Caco-2 (cell line): ENCODE measurements around the gene ULK3. TPM values are rescaled to one million over a fixed set of nuclear protein-coding genes. Genes with fewer than 3 reads are reported as not detected.

Source experiments
- BruUV-seq: library from RNA; stranded (reverse); fragments of 400-500 nt; replicated peaks from 2 replicates; lab custom pipeline; 2021; lab: Mats Ljungman, UMichigan
- CTCF ChIA-PET: fragments of 300-600 bp; sonication (Branson Sonifier 250); formaldehyde crosslinking; loops from one replicate; lab custom pipeline; 2022; ENCODE audit warnings: antibody characterized with exemption; lab: Charles Lee
- POLR2A ChIA-PET: fragments of 300-600 bp; sonication (Branson Sonifier 250); formaldehyde crosslinking; loops from one replicate; lab custom pipeline; 2022; ENCODE audit warnings: antibody characterized with exemption; lab: Charles Lee
- DNase-seq, 2 experiments: peaks; one replicate each; pipeline versions ENCODE4 v3.0.0 to v3.0.0-alpha.2; 2020 to 2022
- H3K27me3 ChIP-seq: replicated peaks from 2 replicates; pipeline ENCODE4 v1.6.0; 2011; ENCODE audit warnings: low read length; ENCODE audit not compliant: control insufficient read depth, insufficient read depth
- H3K36me3 ChIP-seq: 2 replicates; pipeline ENCODE4 v1.5.1; 2011; ENCODE audit warnings: low read length; ENCODE audit not compliant: control insufficient read depth, insufficient read depth
- H3K4me1 ChIP-seq: fragments of 250-450 bp; sonication (Bioruptor Pico); 2 replicates; pipeline ENCODE4 v1.5.1; 2020; ENCODE audit warnings: mild to moderate bottlenecking
- H3K4me3 ChIP-seq: 2 replicates; pipeline ENCODE4 v1.5.1; 2011; ENCODE audit warnings: low read depth, mild to moderate bottlenecking, control low read depth, low read length
- H3K9me3 ChIP-seq: fragments of 250-450 bp; sonication (Bioruptor Pico); 2 replicates; pipeline ENCODE4 v1.5.1; 2020; ENCODE audit warnings: mild to moderate bottlenecking, moderate library complexity
- H3K27ac Mint-ChIP-seq: one replicate; pipeline ENCODE4 v1.8.0; 2022; ENCODE audit warnings: mixed read lengths; ENCODE audit not compliant: unreplicated experiment
- H3K27me3 Mint-ChIP-seq: one replicate; pipeline ENCODE4 v1.8.0; 2022; ENCODE audit warnings: mixed read lengths; ENCODE audit not compliant: insufficient read depth, unreplicated experiment
- H3K36me3 Mint-ChIP-seq: one replicate; pipeline ENCODE4 v1.8.0; 2022; ENCODE audit warnings: mild to moderate bottlenecking, mixed read lengths; ENCODE audit not compliant: insufficient read depth, unreplicated experiment
- H3K4me1 Mint-ChIP-seq: one replicate; pipeline ENCODE4 v1.8.0; 2022; ENCODE audit warnings: low read depth, mixed read lengths; ENCODE audit not compliant: unreplicated experiment
- H3K4me3 Mint-ChIP-seq: one replicate; pipeline ENCODE4 v1.8.0; 2022; ENCODE audit warnings: mild to moderate bottlenecking, moderate library complexity, mixed read lengths; ENCODE audit not compliant: unreplicated experiment
- H3K9me3 Mint-ChIP-seq: one replicate; pipeline ENCODE4 v1.8.0; 2022; ENCODE audit warnings: mixed read lengths; ENCODE audit not compliant: unreplicated experiment
- CTCF ChIP-seq, 2 experiments: fragments of 200-600 bp in 1 of 2; IDR thresholded peaks; 1 replicate in 1 of 2; 2 replicates in 1 of 2; pipeline versions ENCODE4 v1.5.1 to v1.8.0; 2011 to 2022; ENCODE audit warnings: antibody characterized with exemption in 1 of 2, control low read depth in 1 of 2, inconsistent platforms in 1 of 2, low read depth in 1 of 2, low read length in 1 of 2, mild to moderate bottlenecking in 1 of 2, moderate library complexity in 1 of 2; ENCODE audit not compliant: insufficient read depth in 1 of 2, severe bottlenecking in 1 of 2, unreplicated experiment in 1 of 2
- intact Hi-C: fragments of 100-400 bp; cut with micrococcal nuclease; formaldehyde crosslinking; loops from one replicate; pipeline ENCODE4 v1.10.0; 2022; ENCODE audit not compliant: unreplicated experiment
- total RNA-seq: library from RNA; stranded (reverse); gene quantifications from 2 replicates; pipeline ENCODE4 v1.2.3, GENCODE V29; 2022

ULK3 gene
- total RNA-seq, 1 experiment from 2014 or later: 33.4 TPM

GRCh38 chr15:74832826-74833225 lies 10.1 kb downstream of the ULK3 start:
- Mint-ChIP-seq H3K4me3 (no peak overlapping the region), H3K4me1 (no peaks in the 10 kb centered on the region), H3K36me3 (peaks cover 6% of the 10 kb centered on the region), H3K27ac (peak overlapping the region; percentile 2), H3K27me3 (peaks cover 2% of the 10 kb centered on the region), H3K9me3 (no peaks in the 10 kb centered on the region)
- H3K4me3 ChIP-seq: no peak overlapping the region
- TF ChIP-seq CTCF (IDR thresholded peaks at IDR 0.05; ENCODE audit: insufficient read depth in 1 of 2, low read depth in 1 of 2, low read length in 1 of 2, severe bottlenecking in 1 of 2, unreplicated experiment in 1 of 2): no peak
- POLR2A ChIA-PET: no interaction called here
- no peak for DNase-seq
- CTCF ChIA-PET: interaction anchor here (1.1 kb wide), 1 partner anchor 62 kb away, joined by 7 read pairs; no protein-coding TSS in a partner anchor
- H3K9me3 ChIP-seq: no peaks in the 10 kb centered on the region
- no peaks in the 10 kb centered on the region for H3K4me1 ChIP-seq
- peaks cover 1% of the 10 kb centered on the region; the same call in 1 of the 2 replicates for H3K27me3 ChIP-seq
- no TSS peak for BruUV-seq
- intact Hi-C loops: no loop called here
- no peaks in the 10 kb centered on the region for H3K36me3 ChIP-seq

DNA sequence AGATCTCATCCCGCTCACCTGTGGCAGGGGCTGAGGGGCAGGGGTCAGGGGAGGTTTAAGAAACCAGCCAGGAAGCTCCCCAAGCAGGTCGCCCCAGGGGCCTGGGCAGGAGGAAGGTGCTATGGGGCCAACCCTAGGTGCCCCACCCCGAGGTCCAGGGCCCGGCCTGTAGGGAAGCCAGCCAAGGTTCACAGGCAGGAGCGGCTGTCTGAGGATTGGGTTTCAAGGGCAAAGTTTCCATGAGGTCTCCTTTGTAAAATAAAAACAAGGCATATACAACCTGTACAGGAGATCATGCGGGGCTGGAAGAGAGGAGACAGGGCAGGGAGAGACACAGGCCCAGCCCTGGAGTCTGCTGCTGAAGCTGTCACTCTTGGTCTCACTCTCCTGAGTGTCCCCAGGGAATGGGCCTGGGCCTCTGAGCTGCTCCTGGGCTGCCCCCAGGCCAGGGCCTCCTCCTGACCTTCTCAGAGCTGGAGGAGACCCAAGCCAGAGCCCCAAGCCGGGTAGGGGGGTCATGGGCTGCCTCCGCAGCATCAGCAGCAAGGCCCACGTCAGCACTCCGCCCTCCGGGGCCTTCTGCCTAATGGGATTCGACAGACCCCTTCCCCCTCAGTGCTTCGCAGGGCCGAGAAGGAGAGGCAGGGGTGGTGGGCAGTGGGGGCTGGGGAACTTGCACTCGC lies 11.0 kb downstream of the ULK3 start:
- intact Hi-C loops: no loop called here
- Histone ChIP-seq H3K9me3 (no peaks in the 10 kb centered on the region), H3K4me3 (no peak overlapping the region), H3K36me3 (no peaks in the 10 kb centered on the region), H3K4me1 (no peaks in the 10 kb centered on the region), H3K27me3 (peaks cover 1% of the 10 kb centered on the region; the same call in 1 of the 2 replicates)
- H3K27me3 Mint-ChIP-seq: peaks cover 2% of the 10 kb centered on the region
- ChIA-PET POLR2A (no interaction called here), CTCF (interaction anchor here (0.6 kb wide), 1 partner anchor 23 kb away, joined by 3 read pairs; no protein-coding TSS in a partner anchor)
- TF ChIP-seq CTCF (IDR thresholded peaks at IDR 0.05; ENCODE audit: insufficient read depth in 1 of 2, low read depth in 1 of 2, low read length in 1 of 2, severe bottlenecking in 1 of 2, unreplicated experiment in 1 of 2): no peak
- H3K4me1 Mint-ChIP-seq: no peaks in the 10 kb centered on the region
- peaks cover 6% of the 10 kb centered on the region for H3K36me3 Mint-ChIP-seq
- H3K9me3 Mint-ChIP-seq: no peaks in the 10 kb centered on the region
- BruUV-seq: no TSS peak
- no peak for DNase-seq
- H3K27ac Mint-ChIP-seq: no peak overlapping the region
- no peak overlapping the region for H3K4me3 Mint-ChIP-seq

GRCh38 chr15:74830868-74831267 lies 12.1 kb downstream of the ULK3 start:
- CTCF ChIA-PET: no interaction called here
- intact Hi-C loops: no loop called here
- Mint-ChIP-seq H3K27me3 (peaks cover 2% of the 10 kb centered on the region), H3K9me3 (no peaks in the 10 kb centered on the region), H3K4me3 (no peak overlapping the region), H3K36me3 (no peaks in the 10 kb centered on the region), H3K4me1 (no peaks in the 10 kb centered on the region), H3K27ac (no peak overlapping the region)
- Histone ChIP-seq H3K4me1 (no peaks in the 10 kb centered on the region), H3K36me3 (no peaks in the 10 kb centered on the region), H3K27me3 (peaks cover 1% of the 10 kb centered on the region; the same call in 1 of the 2 replicates), H3K4me3 (no peak overlapping the region), H3K9me3 (no peaks in the 10 kb centered on the region)
- no peak for TF ChIP-seq CTCF (IDR thresholded peaks at IDR 0.05; ENCODE audit: insufficient read depth in 1 of 2, low read depth in 1 of 2, low read length in 1 of 2, severe bottlenecking in 1 of 2, unreplicated experiment in 1 of 2)
- BruUV-seq: no TSS peak
- POLR2A ChIA-PET: no interaction called here
- DNase-seq: no peak
